GM18909 (cell line): ENCODE data around the gene ZBTB4.
A peak's percentile ranks its signal among the peaks of the same experiment; 100 is the strongest.

Source experiments
- ATAC-seq: cut with Tn5 transposase; IDR thresholded peaks from one replicate; pipeline ENCODE4 v1.9.1; 2021; ENCODE audit warnings: mild to moderate bottlenecking; ENCODE audit not compliant: unreplicated experiment, poor library complexity

The ZBTB4 gene

GRCh38 chr17:7444682-7445618, 34.5 kb downstream of the ZBTB4 start, which contains the start of gene CHRNB1:
Gene CHRNB1 (plus strand): TSS chr17:7445061. CDS start chr17:7445128, 67 bp downstream.
- no peak for ATAC-seq

GRCh38 chr17:7443499-7444485, 35.6 kb downstream of the ZBTB4 start:
- ATAC-seq: no peak

- ATAC-seq: no peak
These were observed 37.3 kb downstream of the ZBTB4 start for GRCh38 chr17:7442142-7442541.

GRCh38 chr17:7441266-7441665, 38.2 kb downstream of the ZBTB4 start:
- no peak for ATAC-seq

GRCh38 chr17:7440834-7441195, 38.6 kb downstream of the ZBTB4 start:
- no peak for ATAC-seq

GRCh38 chr17:7440113-7440833, 39.2 kb downstream of the ZBTB4 start:
- ATAC-seq: no peak

GRCh38 chr17:7439462-7440112, 39.8 kb downstream of the ZBTB4 start, which contains the start of gene FGF11:
Gene FGF11 (plus strand): TSS chr17:7439512. CDS start chr17:7439621, 109 bp downstream.
- ATAC-seq: no peak

- no peak for ATAC-seq
These were observed 40.6 kb downstream of the ZBTB4 start for GRCh38 chr17:7438656-7439460.

- ATAC-seq: no peak
These were observed 41.3 kb downstream of the ZBTB4 start for GRCh38 chr17:7437950-7438614.

GRCh38 chr17:7437369-7437863, 42.0 kb downstream of the ZBTB4 start:
- no peak for ATAC-seq

- ATAC-seq: peak; percentile 30
These were observed 42.7 kb downstream of the ZBTB4 start for GRCh38 chr17:7436556-7437368.

GRCh38 chr17:7435676-7436555, 43.5 kb downstream of the ZBTB4 start:
- ATAC-seq: peak; percentile 28

GRCh38 chr17:7432296-7432695, 47.1 kb downstream of the ZBTB4 start:
- ATAC-seq: no peak

- ATAC-seq: no peak
These were observed 48.2 kb downstream of the ZBTB4 start for GRCh38 chr17:7431231-7431630.

GRCh38 chr17:7429722-7430121, 49.7 kb downstream of the ZBTB4 start:
- ATAC-seq: no peak

GRCh38 chr17:7428557-7428956, 50.9 kb downstream of the ZBTB4 start, which contains the start of gene SPEM3:
Gene SPEM3 (plus strand): TSS chr17:7428857. CDS start chr17:7428903, 46 bp downstream.
- no peak for ATAC-seq
